ENCODE data around the gene HS3ST5. TPM values are rescaled to one million over a fixed set of nuclear protein-coding genes. Genes with fewer than 3 reads are reported as not detected.
A peak's percentile ranks its signal among the peaks of the same experiment; 100 is the strongest.

HS3ST5 gene
- total RNA-seq, 1 experiment from 2014 or later, result 14.4 TPM

DNA sequence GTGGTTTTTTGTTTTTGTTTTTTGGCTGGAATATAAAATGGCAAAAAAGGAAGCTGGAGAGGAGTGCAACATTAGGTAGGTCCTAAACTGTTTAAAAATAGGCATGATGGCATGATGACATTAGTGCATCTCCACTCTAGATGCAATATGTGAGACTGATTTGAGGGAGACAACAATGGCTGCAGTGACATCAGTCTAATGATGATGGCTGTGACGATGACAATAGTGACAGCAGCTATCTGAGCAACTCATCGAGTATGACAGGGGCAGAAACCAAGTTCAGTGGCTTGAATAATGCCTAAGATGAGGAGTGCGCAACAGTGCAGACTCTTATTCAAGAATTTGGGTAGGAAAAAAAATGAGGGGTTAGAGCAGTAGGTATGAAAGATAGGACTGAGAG, 82.0 kb downstream of the HS3ST5 start:
- TF ChIP-seq, protein P1, sequence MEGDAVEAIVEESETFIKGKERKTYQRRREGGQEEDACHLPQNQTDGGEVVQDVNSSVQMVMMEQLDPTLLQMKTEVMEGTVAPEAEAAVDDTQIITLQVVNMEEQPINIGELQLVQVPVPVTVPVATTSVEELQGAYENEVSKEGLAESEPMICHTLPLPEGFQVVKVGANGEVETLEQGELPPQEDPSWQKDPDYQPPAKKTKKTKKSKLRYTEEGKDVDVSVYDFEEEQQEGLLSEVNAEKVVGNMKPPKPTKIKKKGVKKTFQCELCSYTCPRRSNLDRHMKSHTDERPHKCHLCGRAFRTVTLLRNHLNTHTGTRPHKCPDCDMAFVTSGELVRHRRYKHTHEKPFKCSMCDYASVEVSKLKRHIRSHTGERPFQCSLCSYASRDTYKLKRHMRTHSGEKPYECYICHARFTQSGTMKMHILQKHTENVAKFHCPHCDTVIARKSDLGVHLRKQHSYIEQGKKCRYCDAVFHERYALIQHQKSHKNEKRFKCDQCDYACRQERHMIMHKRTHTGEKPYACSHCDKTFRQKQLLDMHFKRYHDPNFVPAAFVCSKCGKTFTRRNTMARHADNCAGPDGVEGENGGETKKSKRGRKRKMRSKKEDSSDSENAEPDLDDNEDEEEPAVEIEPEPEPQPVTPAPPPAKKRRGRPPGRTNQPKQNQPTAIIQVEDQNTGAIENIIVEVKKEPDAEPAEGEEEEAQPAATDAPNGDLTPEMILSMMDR (conservative IDR thresholded peaks at IDR 0.05), result no peak
- no peak overlapping the region for H2BK15ac ChIP-seq (ENCODE audit: low read depth, low read length)

More for the DNA sequence above, 82.0 kb downstream of the HS3ST5 start:
- no peak overlapping the region for H2BK20ac ChIP-seq (ENCODE audit: low read depth, low read length, poor library complexity, severe bottlenecking)
- H3K4me2 ChIP-seq (ENCODE audit: insufficient read depth, insufficient read length, low read length), result no peak overlapping the region
- H4K20me1 ChIP-seq (ENCODE audit: control insufficient read depth, insufficient read depth, insufficient read length), result no peaks in the 10 kb centered on the region
- H2AK5ac ChIP-seq (ENCODE audit: insufficient read length, low read length), result no peak overlapping the region
- H3K9me3 ChIP-seq (ENCODE audit: control insufficient read depth, low read depth, low read length), result no peaks in the 10 kb centered on the region
- Mint-ChIP-seq H3K4me1 (peaks cover 0 to 2% of the 10 kb centered on the region in 2 experiments; a peak in 2 of 4 replicates), H3K9me3 (peaks cover 12 to 13% of the 10 kb centered on the region in 2 experiments), H3K27ac (peak overlapping the region in 1 of 3 experiments; percentile 11; a peak in 3 of 7 replicates), H3K27me3 (ENCODE audit: low read depth) (no peaks in the 10 kb centered on the region; the same call in 1 of the 2 replicates), H3K4me3 (no peak overlapping the region), H3K36me3 (ENCODE audit: insufficient read depth in 1 of 3, low read depth in 3 of 3) (peaks cover 10 to 45% (median 34%) of the 10 kb centered on the region in 3 experiments)
- no peak for DNase-seq
- H3T11ph ChIP-seq (ENCODE audit: low read length), result no peak overlapping the region
- no peaks in the 10 kb centered on the region for H3K79me1 ChIP-seq (ENCODE audit: insufficient read depth, low read depth, low read length, poor library complexity, severe bottlenecking)
- H3K14ac ChIP-seq (ENCODE audit: insufficient read depth, low read length), result no peak overlapping the region
- WGBS (ENCODE audit: extremely low coverage, insufficient read length, low lambda C conversion rate), result no CpG with 5 or more reads among the region's 3 CpGs
- no peak overlapping the region for H2BK5ac ChIP-seq (ENCODE audit: insufficient read length, low read length)
- H3K4ac ChIP-seq (ENCODE audit: low read depth, low read length), result no peak overlapping the region
- no peaks in the 10 kb centered on the region for H3K79me2 ChIP-seq (ENCODE audit: insufficient read depth, low read length)
- H3K4me1 ChIP-seq (ENCODE audit: insufficient read depth, low read length), result no peaks in the 10 kb centered on the region
- no peak overlapping the region for H4K8ac ChIP-seq (replicated peaks; ENCODE audit: insufficient read length, low read depth, low read length)
- H3K27me3 ChIP-seq (ENCODE audit: insufficient read depth, low read length), result no peaks in the 10 kb centered on the region
- H4K91ac ChIP-seq (ENCODE audit: insufficient read length, low read depth, low read length), result no peak overlapping the region
- H3K27ac ChIP-seq (ENCODE audit: insufficient read length, low read depth, low read length), result no peak overlapping the region
- no peak overlapping the region for H3K56ac ChIP-seq (ENCODE audit: insufficient read length, low read depth, low read length)
- H3K18ac ChIP-seq (ENCODE audit: insufficient read length, low read depth, low read length), result no peak overlapping the region
- H3K23me2 ChIP-seq (ENCODE audit: insufficient read length, low read depth, low read length, poor library complexity, severe bottlenecking), result no peaks in the 10 kb centered on the region
- no peak overlapping the region for H3K23ac ChIP-seq (ENCODE audit: insufficient read length, low read depth, low read length)
- H2BK12ac ChIP-seq (ENCODE audit: insufficient read length, low read depth, low read length), result no peak overlapping the region
- H2AFZ ChIP-seq (ENCODE audit: low read length), result no peak overlapping the region
- H2BK120ac ChIP-seq (ENCODE audit: low read depth, low read length, poor library complexity, severe bottlenecking), result no peak overlapping the region
- no peak overlapping the region for H3K9ac ChIP-seq (ENCODE audit: extremely low read depth, insufficient read length, low read length)
- H4K5ac ChIP-seq (ENCODE audit: insufficient read length, low read depth, low read length), result no peak overlapping the region
